IMR-90 (cell line): ENCODE results near the gene ETS1. TPM values are rescaled to one million over a fixed set of nuclear protein-coding genes. Genes with fewer than 3 reads are reported as not detected.

Source experiments
- ATAC-seq: fragments of 200-7000 bp; cut with Tn5 transposase; 2 replicates; pipeline ENCODE4 v1.9.1; 2020; ENCODE audit warnings: low read depth, mild to moderate bottlenecking, moderate library complexity
- BruUV-seq: library from RNA; stranded (reverse); fragments of 400-500 nt; replicated peaks from 2 replicates; lab custom pipeline; 2021; lab: Mats Ljungman, UMichigan
- CTCF ChIA-PET: fragments of 300-600 bp; formaldehyde crosslinking; extraction: SDS; loops from one replicate; lab custom pipeline; 2021; ENCODE audit warnings: antibody characterized with exemption; lab: Yijun Ruan, JAX
- POLR2A ChIA-PET: fragments of 300-600 bp; sonication (Branson Sonifier 250); formaldehyde crosslinking; loops from one replicate; lab custom pipeline; 2022; ENCODE audit warnings: antibody characterized with exemption; ENCODE audit not compliant: unreplicated experiment; lab: Charles Lee
- DNase-seq: peaks from one replicate; pipeline ENCODE4 v3.0.0; 2013
- H2AFZ ChIP-seq: replicated peaks from 2 replicates; pipeline ENCODE3; 2013; ENCODE audit warnings: low read length, mild to moderate bottlenecking; ENCODE audit not compliant: poor library complexity
- H2AK5ac ChIP-seq: 2 replicates; pipeline ENCODE4 v1.6.1; 2013; ENCODE audit warnings: low read depth, low read length, inconsistent platforms
- H2AK9ac ChIP-seq: replicated peaks from 2 replicates; pipeline ENCODE3; 2013; ENCODE audit warnings: mild to moderate bottlenecking, low read depth, low read length, moderate library complexity; ENCODE audit not compliant: poor library complexity
- H2BK120ac ChIP-seq: 2 replicates; pipeline ENCODE4 v1.6.1; 2013; ENCODE audit warnings: low read depth, low read length, inconsistent platforms
- H2BK15ac ChIP-seq: 3 replicates; pipeline ENCODE4 v1.6.1; 2013; ENCODE audit warnings: low read depth, low read length, inconsistent platforms
- H2BK20ac ChIP-seq: 2 replicates; pipeline ENCODE4 v1.6.1; 2013; ENCODE audit warnings: low read depth, mild to moderate bottlenecking, inconsistent platforms, low read length, moderate library complexity
- H2BK5ac ChIP-seq: 2 replicates; pipeline ENCODE4 v1.6.1; 2013; ENCODE audit warnings: mild to moderate bottlenecking, low read depth, low read length, inconsistent platforms; ENCODE audit not compliant: poor library complexity, severe bottlenecking
- H3K14ac ChIP-seq: replicated peaks from 2 replicates; pipeline ENCODE4 v1.6.1; 2013; ENCODE audit warnings: low read depth, low read length, inconsistent platforms
- H3K18ac ChIP-seq: 2 replicates; pipeline ENCODE4 v1.6.1; 2013; ENCODE audit warnings: low read depth, low read length, control low read depth
- H3K23ac ChIP-seq: 2 replicates; pipeline ENCODE4 v1.6.1; 2013; ENCODE audit warnings: low read depth, low read length, inconsistent platforms
- H3K27ac ChIP-seq: 2 replicates; pipeline ENCODE4 v1.5.1; 2013; ENCODE audit warnings: mild to moderate bottlenecking, control low read depth, low read length; ENCODE audit not compliant: insufficient read depth
- H3K27me3 ChIP-seq: 2 replicates; pipeline ENCODE4 v1.6.1; 2013; ENCODE audit warnings: low read length; ENCODE audit not compliant: control insufficient read depth, insufficient read depth
- H3K36me3 ChIP-seq: 2 replicates; pipeline ENCODE4 v1.6.1; 2013; ENCODE audit warnings: low read length, mixed read lengths; ENCODE audit not compliant: control insufficient read depth, insufficient read depth
- H3K4ac ChIP-seq: 2 replicates; pipeline ENCODE4 v1.6.1; 2013; ENCODE audit warnings: low read depth, low read length, inconsistent platforms
- H3K4me1 ChIP-seq: 2 replicates; pipeline ENCODE4 v1.6.1; 2013; ENCODE audit warnings: low read length, mixed read lengths; ENCODE audit not compliant: control insufficient read depth, insufficient read depth
- H3K4me2 ChIP-seq: 2 replicates; pipeline ENCODE4 v1.6.1; 2013; ENCODE audit warnings: low read depth, mild to moderate bottlenecking, control low read depth, low read length, moderate library complexity
- H3K4me3 ChIP-seq: 2 replicates; pipeline ENCODE4 v1.5.1; 2013; ENCODE audit warnings: low read depth, mild to moderate bottlenecking, control low read depth, low read length, moderate library complexity; ENCODE audit not compliant: insufficient read depth
- H3K56ac ChIP-seq: 2 replicates; pipeline ENCODE4 v1.6.1; 2013; ENCODE audit warnings: low read length, inconsistent platforms; ENCODE audit not compliant: insufficient read depth; ENCODE audit errors: extremely low read depth
- H3K79me1 ChIP-seq, 2 experiments: 2 replicates each; pipeline ENCODE4 v1.6.1; 2013; ENCODE audit warnings: low read length in 2 of 2, inconsistent platforms in 1 of 2, low read depth in 1 of 2
- H3K9ac ChIP-seq: 2 replicates; pipeline ENCODE4 v1.6.1; 2013; ENCODE audit warnings: low read depth, low read length, control low read depth
- H3K9me1 ChIP-seq: 2 replicates; pipeline ENCODE4 v1.6.1; 2013; ENCODE audit warnings: low read length, inconsistent platforms; ENCODE audit not compliant: insufficient read depth
- H3K9me3 ChIP-seq: 2 replicates; pipeline ENCODE4 v1.6.1; 2013; ENCODE audit warnings: low read length; ENCODE audit not compliant: control insufficient read depth, insufficient read depth
- H4K20me1 ChIP-seq: 2 replicates; pipeline ENCODE4 v1.6.1; 2013; ENCODE audit warnings: low read length, inconsistent platforms; ENCODE audit not compliant: insufficient read depth
- H4K5ac ChIP-seq: 2 replicates; pipeline ENCODE4 v1.6.1; 2013; ENCODE audit warnings: mild to moderate bottlenecking, low read depth, low read length, control low read depth
- H4K8ac ChIP-seq, 2 experiments: 2 replicates each; pipeline ENCODE4 v1.6.1; 2013; ENCODE audit warnings: low read depth in 2 of 2, low read length in 2 of 2, control low read depth in 1 of 2, inconsistent platforms in 1 of 2
- H4K91ac ChIP-seq: 2 replicates; pipeline ENCODE4 v1.6.1; 2013; ENCODE audit warnings: low read depth, low read length, inconsistent platforms; ENCODE audit not compliant: insufficient read depth
- BHLHE40 ChIP-seq: fragments of 150-350 bp; IDR thresholded peaks from 2 replicates; pipeline ENCODE4 v1.6.1; 2016; ENCODE audit warnings: mild to moderate bottlenecking, low read depth, low read length
- CEBPB ChIP-seq: IDR thresholded peaks from 2 replicates; pipeline ENCODE4 v1.6.1; 2012; ENCODE audit warnings: low read depth, low read length, improper control_type of control experiment
- CHD1 ChIP-seq: IDR thresholded peaks from 2 replicates; pipeline ENCODE4 v1.6.1; 2012; ENCODE audit warnings: low read depth, low read length, improper control_type of control experiment
- FOS ChIP-seq: fragments of 150-350 bp; IDR thresholded peaks from 2 replicates; pipeline ENCODE4 v1.6.1; 2016; ENCODE audit warnings: low read depth, low read length
- MAFK ChIP-seq: IDR thresholded peaks from 2 replicates; pipeline ENCODE4 v1.6.1; 2012; ENCODE audit warnings: low read depth, low read length, improper control_type of control experiment
- MAZ ChIP-seq: IDR thresholded peaks from 2 replicates; pipeline ENCODE4 v1.6.1; 2012; ENCODE audit warnings: low read depth, mild to moderate bottlenecking, low read length, improper control_type of control experiment, moderate library complexity, borderline replicate concordance
- MXI1 ChIP-seq: IDR thresholded peaks from 2 replicates; pipeline ENCODE4 v1.6.1; 2012; ENCODE audit warnings: low read depth, mild to moderate bottlenecking, low read length, moderate library complexity, borderline replicate concordance
- NFE2L2 ChIP-seq: fragments of 150-350 bp; IDR thresholded peaks from 2 replicates; pipeline ENCODE4 v1.6.1; 2016; ENCODE audit warnings: low read depth, mild to moderate bottlenecking, low read length
- POLR2A ChIP-seq: IDR thresholded peaks from 2 replicates; pipeline ENCODE4 v1.6.1; 2012; ENCODE audit warnings: mild to moderate bottlenecking, low read depth, low read length
- RAD21 ChIP-seq: IDR thresholded peaks from 2 replicates; pipeline ENCODE4 v1.6.1; 2012; ENCODE audit warnings: low read length, improper control_type of control experiment
- RCOR1 ChIP-seq: IDR thresholded peaks from 2 replicates; pipeline ENCODE4 v1.6.1; 2012; ENCODE audit warnings: mild to moderate bottlenecking, low read length, improper control_type of control experiment; ENCODE audit not compliant: insufficient replicate concordance
- RFX5 ChIP-seq: IDR thresholded peaks from 2 replicates; pipeline ENCODE4 v1.8.0; 2012; ENCODE audit warnings: low read depth, mild to moderate bottlenecking, low read length, moderate library complexity
- SMC3 ChIP-seq: fragments of 150-350 bp; IDR thresholded peaks from 2 replicates; pipeline ENCODE4 v1.6.1; 2016; ENCODE audit warnings: low read depth, mild to moderate bottlenecking, antibody characterized with exemption, low read length, moderate library complexity
- WGBS, 2 experiments: methylation state at CpG; one replicate each; pipeline versions ENCODE4 v1.1.5 to v1.1.7; 2013; ENCODE audit warnings: missing lambda C conversion rate in 2 of 2; ENCODE audit not compliant: insufficient read length in 1 of 2; ENCODE audit errors: extremely low coverage in 2 of 2; 5-methylcytosine and 5-hydroxymethylcytosine counted together
- dilution Hi-C: fragments of 300-500 bp; cut with HindIII; formaldehyde crosslinking; loops from one replicate; pipeline ENCODE4 v1.14.3; 2018; ENCODE audit warnings: low sequenced_read_pairs; ENCODE audit not compliant: unreplicated experiment
- in situ Hi-C: fragments of 300-500 bp; cut with MboI; formaldehyde crosslinking; loops from 3 replicates; pipeline ENCODE4 v1.14.3; 2019; ENCODE audit warnings: low sequenced_read_pairs, inconsistent platforms, mixed read lengths
- intact Hi-C: fragments of 100-400 bp; cut with micrococcal nuclease; formaldehyde crosslinking; loops from 2 replicates; pipeline ENCODE4 v1.10.0; 2022
- polyA plus RNA-seq, 3 experiments: library from polyadenylated mRNA; depleted of rRNA; stranded (reverse); fragments of >200 nt; gene quantifications; 2 replicates each; pipeline ENCODE4 v1.2.3, GENCODE V29; 2012; ENCODE audit warnings: low replicate concordance in 1 of 3
- total RNA-seq: library from RNA; depleted of rRNA; stranded (reverse); fragments of >200 nt; gene quantifications from 2 replicates; pipeline ENCODE4 v1.2.3, GENCODE V29; 2012
- TF ChIP-seq, protein P1 (sequence below): conservative IDR thresholded peaks from 2 replicates; pipeline ENCODE4 v1.5.1; 2012; ENCODE audit warnings: mild to moderate bottlenecking, low read depth, low read length, improper control_type of control experiment
- TF ChIP-seq, protein P2 (sequence below): fragments of 150-350 bp; IDR thresholded peaks from 2 replicates; pipeline ENCODE4 v1.6.1; 2017; ENCODE audit warnings: mild to moderate bottlenecking, antibody characterized with exemption, low read length, low read depth
- TF ChIP-seq, protein P3 (sequence below): fragments of 150-350 bp; IDR thresholded peaks from 2 replicates; pipeline ENCODE4 v1.6.1; 2016; ENCODE audit warnings: low read depth, mild to moderate bottlenecking, low read length, moderate library complexity, borderline replicate concordance

Gene ETS1
- total and polyA plus RNA-seq, 2 of the 4 experiments (the other 2 are of a cell fraction), result 41.2 to 56.3 TPM

DNA sequence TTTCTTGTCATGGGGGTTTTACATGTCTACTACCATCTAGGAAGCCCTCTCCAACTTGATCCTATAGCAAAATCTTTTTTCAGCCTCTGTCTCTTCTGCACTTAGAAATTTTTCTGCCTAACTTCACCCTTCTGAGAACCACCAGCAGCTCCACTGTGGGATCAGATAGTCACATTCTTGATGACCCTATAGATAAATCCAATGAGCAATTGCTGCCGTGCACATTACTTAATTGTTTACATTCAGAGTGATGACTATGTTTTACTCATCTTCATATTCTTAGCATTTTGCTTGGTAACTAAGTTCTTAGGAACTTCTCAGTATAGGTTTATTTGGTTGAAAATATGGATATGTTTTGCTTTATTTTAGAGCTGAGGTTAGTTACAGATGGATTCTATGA, 12.4 kb upstream of the ETS1 start:
- POLR2A ChIA-PET, result no interaction called here
- Histone ChIP-seq H3K4me2 (no peak overlapping the region; the same call in 1 of the 2 replicates), H3K18ac (no peak overlapping the region), H4K8ac (no peak overlapping the region), H2BK20ac (no peak overlapping the region), H4K91ac (no peak overlapping the region), H3K36me3 (no peaks in the 10 kb centered on the region), H3K9ac (no peak overlapping the region), H3K79me1 (no peaks in the 10 kb centered on the region), H3K56ac (no peak overlapping the region), H2BK5ac (no peak overlapping the region), H2BK120ac (no peak overlapping the region), H3K27me3 (peaks cover 2% of the 10 kb centered on the region; the same call in 1 of the 2 replicates), H4K20me1 (no peaks in the 10 kb centered on the region), H2BK15ac (no peak overlapping the region), H3K4me3 (no peak overlapping the region), H3K9me1 (no peaks in the 10 kb centered on the region), H3K23ac (no peak overlapping the region), H3K27ac (no peak overlapping the region), H3K4me1 (peaks cover 2% of the 10 kb centered on the region; the same call in 1 of the 2 replicates), H2AK5ac (no peak overlapping the region), H3K9me3 (no peaks in the 10 kb centered on the region), H3K14ac (no peak overlapping the region), H3K4ac (no peak overlapping the region), H2AFZ (no peak overlapping the region), H2AK9ac (no peak overlapping the region), H4K5ac (no peak overlapping the region)
- CTCF ChIA-PET, result no interaction called here
- WGBS, 2 experiments, result no CpG with 5 or more reads among the region's 1 CpG
- no TSS peak for BruUV-seq
- ATAC-seq (peak; percentile 72), DNase-seq (peak; percentile 91)
- TF ChIP-seq MAZ (no peak), CEBPB (peak; percentile 59; the same call in 1 of the 2 replicates), POLR2A (no peak), CHD1 (no peak), RFX5 (no peak), BHLHE40 (peak; percentile 44; the same call in 1 of the 2 replicates), RCOR1 (no peak), NFE2L2 (no peak), SMC3 (no peak), MXI1 (no peak), FOS (peak; percentile 79), MAFK (no peak), RAD21 (no peak)
- TF ChIP-seq, protein P1, sequence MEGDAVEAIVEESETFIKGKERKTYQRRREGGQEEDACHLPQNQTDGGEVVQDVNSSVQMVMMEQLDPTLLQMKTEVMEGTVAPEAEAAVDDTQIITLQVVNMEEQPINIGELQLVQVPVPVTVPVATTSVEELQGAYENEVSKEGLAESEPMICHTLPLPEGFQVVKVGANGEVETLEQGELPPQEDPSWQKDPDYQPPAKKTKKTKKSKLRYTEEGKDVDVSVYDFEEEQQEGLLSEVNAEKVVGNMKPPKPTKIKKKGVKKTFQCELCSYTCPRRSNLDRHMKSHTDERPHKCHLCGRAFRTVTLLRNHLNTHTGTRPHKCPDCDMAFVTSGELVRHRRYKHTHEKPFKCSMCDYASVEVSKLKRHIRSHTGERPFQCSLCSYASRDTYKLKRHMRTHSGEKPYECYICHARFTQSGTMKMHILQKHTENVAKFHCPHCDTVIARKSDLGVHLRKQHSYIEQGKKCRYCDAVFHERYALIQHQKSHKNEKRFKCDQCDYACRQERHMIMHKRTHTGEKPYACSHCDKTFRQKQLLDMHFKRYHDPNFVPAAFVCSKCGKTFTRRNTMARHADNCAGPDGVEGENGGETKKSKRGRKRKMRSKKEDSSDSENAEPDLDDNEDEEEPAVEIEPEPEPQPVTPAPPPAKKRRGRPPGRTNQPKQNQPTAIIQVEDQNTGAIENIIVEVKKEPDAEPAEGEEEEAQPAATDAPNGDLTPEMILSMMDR, result no peak
- TF ChIP-seq, protein P2, sequence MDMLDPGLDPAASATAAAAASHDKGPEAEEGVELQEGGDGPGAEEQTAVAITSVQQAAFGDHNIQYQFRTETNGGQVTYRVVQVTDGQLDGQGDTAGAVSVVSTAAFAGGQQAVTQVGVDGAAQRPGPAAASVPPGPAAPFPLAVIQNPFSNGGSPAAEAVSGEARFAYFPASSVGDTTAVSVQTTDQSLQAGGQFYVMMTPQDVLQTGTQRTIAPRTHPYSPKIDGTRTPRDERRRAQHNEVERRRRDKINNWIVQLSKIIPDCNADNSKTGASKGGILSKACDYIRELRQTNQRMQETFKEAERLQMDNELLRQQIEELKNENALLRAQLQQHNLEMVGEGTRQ, result no peak
- TF ChIP-seq, protein P3, sequence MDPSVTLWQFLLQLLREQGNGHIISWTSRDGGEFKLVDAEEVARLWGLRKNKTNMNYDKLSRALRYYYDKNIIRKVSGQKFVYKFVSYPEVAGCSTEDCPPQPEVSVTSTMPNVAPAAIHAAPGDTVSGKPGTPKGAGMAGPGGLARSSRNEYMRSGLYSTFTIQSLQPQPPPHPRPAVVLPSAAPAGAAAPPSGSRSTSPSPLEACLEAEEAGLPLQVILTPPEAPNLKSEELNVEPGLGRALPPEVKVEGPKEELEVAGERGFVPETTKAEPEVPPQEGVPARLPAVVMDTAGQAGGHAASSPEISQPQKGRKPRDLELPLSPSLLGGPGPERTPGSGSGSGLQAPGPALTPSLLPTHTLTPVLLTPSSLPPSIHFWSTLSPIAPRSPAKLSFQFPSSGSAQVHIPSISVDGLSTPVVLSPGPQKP, result no peak
- dilution Hi-C loops, result no loop called here
- intact Hi-C loops, result no loop called here
- in situ Hi-C loops, result no loop called here
